Activated CD8-positive, alpha-beta memory T cell treated with anti-CD3 and anti-CD28 coated beads, Interleukin-2, amount 10 ng/mL, durations not matched to agents 7 days and 5 days (primary cell): ENCODE measurements around the gene DCAF6. TPM values are rescaled to one million over a fixed set of nuclear protein-coding genes. Genes with fewer than 3 reads are reported as not detected.
A peak's percentile ranks its signal among the peaks of the same experiment; 100 is the strongest.

Source experiments
- ATAC-seq: fragments of 150-1000 bp; cut with Tn5 transposase; one replicate; pipeline ENCODE4 v1.10.0; 2021; ENCODE audit warnings: moderate library complexity
- CTCF ChIA-PET: fragments of 350-600 bp; sonication (Branson Sonifier 250); formaldehyde crosslinking; loops from one replicate; lab custom pipeline; 2021; ENCODE audit warnings: antibody characterized with exemption; lab: Charles Lee
- DNase-seq: peaks from one replicate; pipeline ENCODE4 v3.0.0-alpha.2; 2020
- H3K27ac Mint-ChIP-seq: one replicate; pipeline ENCODE4 v1.8.0; 2021; ENCODE audit warnings: mild to moderate bottlenecking, mixed read lengths
- H3K27me3 Mint-ChIP-seq: one replicate; pipeline ENCODE4 v1.8.0; 2021; ENCODE audit warnings: mixed read lengths
- H3K36me3 Mint-ChIP-seq: one replicate; pipeline ENCODE4 v1.8.0; 2021; ENCODE audit warnings: mild to moderate bottlenecking, mixed read lengths
- H3K4me1 Mint-ChIP-seq: one replicate; pipeline ENCODE4 v1.8.0; 2021; ENCODE audit warnings: mixed read lengths
- H3K4me3 Mint-ChIP-seq: one replicate; pipeline ENCODE4 v1.8.0; 2021; ENCODE audit warnings: mild to moderate bottlenecking, moderate library complexity, mixed read lengths
- H3K9me3 Mint-ChIP-seq: one replicate; pipeline ENCODE4 v1.8.0; 2022; ENCODE audit warnings: low read depth, mixed read lengths
- total RNA-seq, 2 experiments: library from RNA; stranded (reverse); gene quantifications; one replicate each; pipeline ENCODE4 v1.2.3, GENCODE V29; 2021

DCAF6 gene
- total RNA-seq, 2 experiments from 2014 or later = 27.5 to 31.1 TPM

DNA sequence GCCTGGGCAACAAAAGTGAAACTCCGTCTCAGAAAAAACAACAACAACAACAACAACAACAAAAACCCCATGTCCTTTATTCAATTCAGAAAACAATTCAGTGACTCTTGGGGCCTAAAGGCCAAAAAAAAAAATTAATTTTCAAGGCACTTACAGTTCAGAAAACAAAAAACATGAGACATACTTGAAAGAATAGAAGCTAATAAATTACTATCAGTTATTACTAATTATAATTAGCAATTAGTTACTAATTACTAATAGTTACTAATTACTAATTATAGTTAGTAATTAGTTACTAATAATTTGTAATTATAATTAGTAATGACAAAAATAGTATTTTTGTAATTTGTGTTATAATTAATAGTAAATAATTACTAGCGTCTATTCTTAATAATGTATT is 57.2 kb downstream of the DCAF6 start:
- CTCF ChIA-PET = interaction anchor here (0.7 kb wide), 1 partner anchor 9 kb away, joined by 3 read pairs; no protein-coding TSS in a partner anchor
- H3K4me1 Mint-ChIP-seq = peaks cover 4% of the 10 kb centered on the region
- no peaks in the 10 kb centered on the region for H3K27me3 Mint-ChIP-seq
- no peak overlapping the region for H3K4me3 Mint-ChIP-seq
- DNase-seq (no peak), ATAC-seq (no peak)
- no peak overlapping the region for H3K27ac Mint-ChIP-seq
- no peaks in the 10 kb centered on the region for H3K9me3 Mint-ChIP-seq
- H3K36me3 Mint-ChIP-seq = peaks cover 16% of the 10 kb centered on the region

- H3K27ac Mint-ChIP-seq = no peak overlapping the region
- H3K27me3 Mint-ChIP-seq = no peaks in the 10 kb centered on the region
- H3K4me3 Mint-ChIP-seq = no peak overlapping the region
- H3K36me3 Mint-ChIP-seq = peaks cover 19% of the 10 kb centered on the region
- ATAC-seq (no peak), DNase-seq (no peak)
- CTCF ChIA-PET = no interaction called here
- H3K4me1 Mint-ChIP-seq = peaks cover 4% of the 10 kb centered on the region
- H3K9me3 Mint-ChIP-seq = no peaks in the 10 kb centered on the region
Observed at GRCh38 chr1:167994560-167994959, 58.1 kb downstream of the DCAF6 start.

DNA sequence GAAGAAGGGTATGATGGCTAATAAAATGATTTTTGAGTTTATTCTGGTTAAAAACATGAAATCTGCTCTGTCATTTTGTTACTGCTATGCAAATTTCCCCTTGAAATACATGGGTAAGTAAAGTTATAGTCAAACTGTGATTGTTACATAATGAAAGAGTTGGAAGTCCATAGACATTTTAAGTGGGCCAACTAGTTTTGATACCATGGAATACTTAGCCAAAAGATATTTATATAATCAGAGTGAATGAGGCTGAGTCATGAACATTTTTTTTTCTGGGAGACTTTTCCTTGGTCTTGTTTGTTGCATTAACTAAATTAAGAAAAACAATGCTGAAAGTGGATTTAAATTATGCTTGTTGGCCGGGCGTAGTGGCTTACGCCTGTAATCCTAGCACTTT is 58.6 kb downstream of the DCAF6 start:
- Mint-ChIP-seq H3K9me3 (no peaks in the 10 kb centered on the region), H3K27me3 (no peaks in the 10 kb centered on the region), H3K36me3 (peaks cover 21% of the 10 kb centered on the region), H3K4me3 (no peak overlapping the region), H3K27ac (no peak overlapping the region), H3K4me1 (peaks cover 4% of the 10 kb centered on the region)
- ATAC-seq (no peak), DNase-seq (no peak)
- CTCF ChIA-PET = no interaction called here

GRCh38 chr1:167996266-167996665 is 59.8 kb downstream of the DCAF6 start:
- no peaks in the 10 kb centered on the region for H3K9me3 Mint-ChIP-seq
- H3K27ac Mint-ChIP-seq = no peak overlapping the region
- no peak for ATAC-seq
- CTCF ChIA-PET = no interaction called here
- H3K4me3 Mint-ChIP-seq = no peak overlapping the region
- no peaks in the 10 kb centered on the region for H3K27me3 Mint-ChIP-seq
- peaks cover 5% of the 10 kb centered on the region for H3K4me1 Mint-ChIP-seq
- no peak for DNase-seq
- H3K36me3 Mint-ChIP-seq = peaks cover 23% of the 10 kb centered on the region

DNA sequence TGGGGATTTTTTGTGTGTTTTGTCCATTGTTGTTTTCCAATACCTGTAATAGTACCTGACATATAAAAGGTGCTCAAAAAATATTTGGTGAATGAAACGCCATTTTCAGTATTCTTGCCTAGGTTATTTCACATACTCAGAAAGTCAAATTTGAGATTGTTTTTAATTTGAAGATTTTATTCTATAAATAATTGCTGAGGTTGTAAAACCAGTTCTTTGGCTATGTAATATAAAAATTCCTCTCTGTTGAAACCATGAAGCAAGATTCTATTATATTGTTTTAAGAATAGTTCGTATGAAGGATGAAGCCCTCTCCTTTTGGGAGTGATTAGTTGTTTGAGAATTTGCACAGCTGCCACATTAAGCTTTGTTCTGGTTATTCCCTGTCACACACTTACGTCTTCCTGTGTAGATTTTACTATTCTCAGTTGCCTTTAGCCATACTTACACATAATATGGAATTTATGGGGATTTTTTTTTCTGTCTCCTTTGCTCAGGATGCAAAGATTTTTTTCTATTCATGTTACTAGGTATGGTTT is 60.6 kb downstream of the DCAF6 start:
- DNase-seq = no peak
- CTCF ChIA-PET = no interaction called here
- H3K4me1 Mint-ChIP-seq = peaks cover 5% of the 10 kb centered on the region
- peaks cover 17% of the 10 kb centered on the region for H3K36me3 Mint-ChIP-seq
- H3K9me3 Mint-ChIP-seq = no peaks in the 10 kb centered on the region
- H3K4me3 Mint-ChIP-seq = no peak overlapping the region
- no peak overlapping the region for H3K27ac Mint-ChIP-seq
- H3K27me3 Mint-ChIP-seq = no peaks in the 10 kb centered on the region
- no peak for ATAC-seq

DNA sequence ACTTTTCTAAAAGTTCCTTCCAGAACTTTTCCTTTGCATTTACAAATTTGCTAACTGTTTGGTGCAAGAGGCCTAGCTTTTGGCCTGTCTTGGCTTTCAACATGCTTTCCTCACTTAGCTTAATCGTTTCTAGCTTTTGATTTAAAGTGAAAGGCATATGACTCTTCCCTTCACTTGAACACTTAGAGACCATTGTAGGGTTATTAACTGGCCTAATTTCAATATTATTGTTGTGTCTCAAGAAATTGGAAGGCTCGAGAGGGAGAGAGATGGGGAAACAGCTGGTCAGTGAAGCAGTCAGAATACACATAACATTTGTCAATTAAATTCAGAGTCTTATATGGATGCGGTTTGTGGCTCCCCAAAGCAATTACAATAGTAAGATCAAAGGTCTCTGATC is 63.4 kb downstream of the DCAF6 start:
- H3K9me3 Mint-ChIP-seq = no peaks in the 10 kb centered on the region
- peaks cover 5% of the 10 kb centered on the region for H3K4me1 Mint-ChIP-seq
- ATAC-seq (no peak), DNase-seq (no peak)
- H3K4me3 Mint-ChIP-seq = no peak overlapping the region
- no peaks in the 10 kb centered on the region for H3K27me3 Mint-ChIP-seq
- CTCF ChIA-PET = no interaction called here
- peaks cover 21% of the 10 kb centered on the region for H3K36me3 Mint-ChIP-seq
- H3K27ac Mint-ChIP-seq = no peak overlapping the region

- Mint-ChIP-seq H3K27ac (no peak overlapping the region), H3K4me1 (peaks cover 5% of the 10 kb centered on the region), H3K27me3 (no peaks in the 10 kb centered on the region), H3K9me3 (no peaks in the 10 kb centered on the region), H3K4me3 (no peak overlapping the region), H3K36me3 (peaks cover 19% of the 10 kb centered on the region)
- ATAC-seq = no peak
- DNase-seq = no peak
- CTCF ChIA-PET = no interaction called here
Observed at GRCh38 chr1:168000656-168001055, 64.2 kb downstream of the DCAF6 start.

DNA sequence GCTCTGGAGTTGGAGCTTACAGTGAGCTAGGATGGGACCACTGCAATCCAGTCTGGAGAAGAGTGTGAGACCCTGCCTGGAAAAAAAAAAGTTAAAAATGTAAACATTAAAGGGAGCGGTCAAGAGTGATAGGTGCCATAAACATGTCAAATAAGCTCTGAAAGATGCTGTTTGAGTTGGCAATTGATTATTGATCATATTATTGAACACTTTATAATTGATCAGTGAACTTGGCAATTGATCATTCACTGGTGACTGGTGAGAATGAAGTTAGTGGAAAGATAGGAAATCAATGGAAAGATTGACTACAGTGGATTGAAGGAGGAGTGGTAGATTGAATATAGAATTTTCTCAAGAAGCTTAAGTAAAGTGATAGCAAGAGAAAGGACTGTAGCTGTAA is 64.7 kb downstream of the DCAF6 start:
- Mint-ChIP-seq H3K4me1 (peaks cover 4% of the 10 kb centered on the region), H3K4me3 (no peak overlapping the region), H3K36me3 (peaks cover 19% of the 10 kb centered on the region), H3K27ac (no peak overlapping the region), H3K27me3 (no peaks in the 10 kb centered on the region), H3K9me3 (no peaks in the 10 kb centered on the region)
- DNase-seq (no peak), ATAC-seq (no peak)
- CTCF ChIA-PET = no interaction called here

DNA sequence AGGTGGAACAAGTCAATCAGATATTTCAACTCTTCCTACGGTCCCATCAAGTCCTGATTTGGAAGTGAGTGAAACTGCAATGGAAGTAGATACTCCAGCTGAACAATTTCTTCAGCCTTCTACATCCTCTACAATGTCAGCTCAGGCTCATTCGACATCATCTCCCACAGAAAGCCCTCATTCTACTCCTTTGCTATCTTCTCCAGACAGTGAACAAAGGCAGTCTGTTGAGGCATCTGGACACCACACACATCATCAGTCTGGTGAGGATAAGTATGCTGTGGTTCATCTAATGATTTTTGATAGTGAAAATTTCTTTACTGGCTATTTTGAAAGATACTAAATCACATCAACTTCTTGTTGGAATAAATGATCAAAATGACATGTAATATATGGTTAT is 68.0 kb downstream of the DCAF6 start:
- CTCF ChIA-PET = no interaction called here
- H3K4me1 Mint-ChIP-seq = peaks cover 2% of the 10 kb centered on the region
- no peak overlapping the region for H3K27ac Mint-ChIP-seq
- no peak overlapping the region for H3K4me3 Mint-ChIP-seq
- no peak for ATAC-seq
- H3K27me3 Mint-ChIP-seq = no peaks in the 10 kb centered on the region
- peaks cover 35% of the 10 kb centered on the region for H3K36me3 Mint-ChIP-seq
- H3K9me3 Mint-ChIP-seq = no peaks in the 10 kb centered on the region
- DNase-seq = no peak

GRCh38 chr1:168005529-168005928 is 69.0 kb downstream of the DCAF6 start:
- Mint-ChIP-seq H3K9me3 (no peaks in the 10 kb centered on the region), H3K36me3 (peaks cover 33% of the 10 kb centered on the region), H3K27me3 (no peaks in the 10 kb centered on the region), H3K27ac (no peak overlapping the region), H3K4me1 (peaks cover 2% of the 10 kb centered on the region), H3K4me3 (no peak overlapping the region)
- no peak for DNase-seq
- CTCF ChIA-PET = no interaction called here
- ATAC-seq = no peak

DNA sequence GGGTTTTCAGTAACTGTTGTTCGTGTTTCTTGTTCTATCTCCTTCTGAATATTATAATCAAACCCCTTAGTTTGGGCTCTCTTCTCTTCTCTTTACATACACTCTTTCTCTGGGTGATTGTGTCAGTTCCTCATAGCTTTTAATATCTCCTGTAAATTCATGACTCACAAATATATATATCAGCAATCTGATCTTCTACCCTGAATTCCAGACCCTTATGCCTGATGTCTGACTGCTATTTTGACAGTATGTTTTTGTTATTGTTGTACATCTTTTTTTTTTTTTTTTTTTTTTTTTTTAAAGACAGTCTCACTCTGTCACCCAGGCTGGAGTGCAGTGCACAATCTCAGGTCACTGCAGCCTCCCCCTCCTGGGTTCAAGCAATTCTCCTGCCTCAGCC is 71.2 kb downstream of the DCAF6 start:
- no peaks in the 10 kb centered on the region for H3K4me1 Mint-ChIP-seq
- ATAC-seq = no peak
- CTCF ChIA-PET = interaction anchor here (0.6 kb wide), 1 partner anchor 13 kb away, joined by 3 read pairs; no protein-coding TSS in a partner anchor
- no peak overlapping the region for H3K4me3 Mint-ChIP-seq
- H3K36me3 Mint-ChIP-seq = peaks cover 30% of the 10 kb centered on the region
- H3K9me3 Mint-ChIP-seq = no peaks in the 10 kb centered on the region
- H3K27me3 Mint-ChIP-seq = no peaks in the 10 kb centered on the region
- no peak for DNase-seq
- no peak overlapping the region for H3K27ac Mint-ChIP-seq

DNA sequence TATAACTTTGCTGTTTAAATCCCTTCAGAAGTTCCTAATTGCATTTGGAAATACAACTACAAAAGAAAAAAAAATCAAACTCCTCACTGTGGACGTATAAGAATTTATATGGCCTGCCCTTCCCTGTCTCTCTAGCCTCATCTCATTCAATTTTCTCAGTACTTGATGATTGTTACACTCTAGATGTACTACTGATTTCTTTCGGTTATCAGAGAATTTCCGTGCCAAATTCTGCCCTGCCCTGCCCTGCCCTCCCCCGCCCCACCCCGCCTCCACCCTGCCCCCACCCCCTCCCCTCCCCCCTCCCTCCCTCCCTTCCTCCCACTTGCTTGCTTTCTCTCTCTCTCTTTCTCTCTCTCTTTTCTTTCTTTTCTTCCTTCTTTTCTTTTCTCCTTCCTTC is 72.1 kb downstream of the DCAF6 start:
- no peak for ATAC-seq
- Mint-ChIP-seq H3K27ac (no peak overlapping the region), H3K36me3 (peaks cover 31% of the 10 kb centered on the region)

DNA sequence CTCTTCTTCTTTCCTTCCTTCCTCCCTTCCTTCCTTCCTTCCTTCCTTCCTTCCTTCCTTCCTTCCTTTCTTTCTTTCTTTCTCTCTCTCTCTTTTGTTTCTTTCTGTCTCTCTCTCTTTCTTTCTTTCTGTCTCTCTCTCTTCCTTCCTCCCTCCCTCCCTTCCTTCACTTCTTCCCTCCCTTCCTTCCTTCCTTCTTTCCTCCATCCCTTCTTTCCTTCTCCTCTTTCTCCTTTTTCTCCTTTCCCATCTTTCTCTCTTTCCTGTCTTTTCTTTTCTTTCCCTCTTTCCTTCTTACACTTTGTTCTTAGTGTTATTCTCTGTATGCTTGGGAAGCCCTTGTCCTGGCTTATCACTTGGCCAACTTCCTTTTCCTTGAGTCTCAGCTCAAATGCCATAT is 72.8 kb downstream of the DCAF6 start:
- no peak for ATAC-seq
- DNase-seq = no peak
- peaks cover 28% of the 10 kb centered on the region for H3K36me3 Mint-ChIP-seq
- H3K27ac Mint-ChIP-seq = peak overlapping the region; percentile 78
- H3K27me3 Mint-ChIP-seq = no peaks in the 10 kb centered on the region
- no peaks in the 10 kb centered on the region for H3K4me1 Mint-ChIP-seq
- no peaks in the 10 kb centered on the region for H3K9me3 Mint-ChIP-seq
- CTCF ChIA-PET = no interaction called here
- no peak overlapping the region for H3K4me3 Mint-ChIP-seq

More for the DNA sequence above, 72.1 kb downstream of the DCAF6 start:
- no peaks in the 10 kb centered on the region for H3K4me1 Mint-ChIP-seq
- H3K27me3 Mint-ChIP-seq = no peaks in the 10 kb centered on the region
- DNase-seq = no peak
- no peaks in the 10 kb centered on the region for H3K9me3 Mint-ChIP-seq
- CTCF ChIA-PET = no interaction called here
- no peak overlapping the region for H3K4me3 Mint-ChIP-seq

DNA sequence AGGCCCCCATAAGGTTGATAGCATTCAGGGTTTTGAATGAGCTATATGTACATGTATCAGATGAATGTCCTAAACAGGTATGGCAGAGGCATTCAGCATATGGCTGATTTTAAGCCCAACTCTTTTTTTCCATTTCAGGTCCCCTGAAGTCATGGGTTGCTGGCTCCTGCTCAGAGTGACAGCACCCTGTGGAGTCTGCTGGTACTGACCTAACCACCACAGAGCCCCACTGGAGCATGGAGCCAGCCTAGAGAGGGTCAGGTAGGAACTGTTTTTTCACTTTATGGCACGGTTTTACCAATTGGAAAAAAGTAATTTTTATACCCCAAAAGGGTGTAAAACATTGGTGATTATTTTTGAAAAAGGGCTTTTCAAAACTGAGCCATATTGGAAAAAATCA is 82.9 kb downstream of the DCAF6 start:
- CTCF ChIA-PET = no interaction called here
- H3K4me1 Mint-ChIP-seq = no peaks in the 10 kb centered on the region
- no peak for DNase-seq

DNA sequence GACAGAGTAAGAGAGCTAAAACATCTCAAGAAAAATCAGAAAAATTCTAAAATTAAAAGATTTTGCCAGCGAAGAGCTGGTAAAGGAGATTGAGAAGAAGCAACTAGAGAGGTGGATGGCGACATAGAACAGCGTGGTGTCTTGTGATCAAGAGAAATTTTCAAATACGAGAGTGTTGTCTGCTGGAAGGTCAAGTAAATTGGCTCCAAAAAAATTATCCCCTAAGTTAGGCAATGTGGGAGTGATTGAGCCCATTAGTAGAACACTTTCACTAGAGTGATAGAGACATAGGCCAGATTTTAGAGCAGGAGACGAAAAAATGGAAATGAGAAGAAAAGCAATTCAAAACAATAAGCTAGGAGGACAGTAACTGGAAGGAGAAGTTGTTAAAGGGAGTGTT is 94.7 kb downstream of the DCAF6 start:
- Mint-ChIP-seq H3K27me3 (no peaks in the 10 kb centered on the region), H3K4me1 (no peaks in the 10 kb centered on the region), H3K27ac (no peak overlapping the region), H3K4me3 (no peak overlapping the region), H3K9me3 (no peaks in the 10 kb centered on the region), H3K36me3 (peaks cover 2% of the 10 kb centered on the region)
- DNase-seq (no peak), ATAC-seq (no peak)
- CTCF ChIA-PET = no interaction called here

More for the DNA sequence above, 82.9 kb downstream of the DCAF6 start:
- H3K36me3 Mint-ChIP-seq = peaks cover 11% of the 10 kb centered on the region
- no peaks in the 10 kb centered on the region for H3K27me3 Mint-ChIP-seq
- no peak for ATAC-seq
- no peak overlapping the region for H3K4me3 Mint-ChIP-seq
- H3K27ac Mint-ChIP-seq = no peak overlapping the region
- H3K9me3 Mint-ChIP-seq = no peaks in the 10 kb centered on the region
